Vagina (tissue), 2 donors: ENCODE measurements around the gene AADACL4. TPM values are rescaled to one million over a fixed set of nuclear protein-coding genes. Genes with fewer than 3 reads are reported as not detected.

Source experiments
- DNase-seq, 2 donors: peaks; one replicate each; pipeline ENCODE4 v3.0.0-alpha.2; 2017; ENCODE audit errors: extremely low spot score in 2 of 2
- H3K27ac ChIP-seq: fragments of 200-600 bp; sonication (generic); one replicate; pipeline ENCODE4 v1.5.1; 2019
- H3K27me3 ChIP-seq: fragments of 200-600 bp; sonication (generic); one replicate; pipeline ENCODE4 v1.5.1; 2019
- H3K36me3 ChIP-seq, 2 donors: fragments of 200-600 bp; sonication (generic); one replicate each; pipeline ENCODE4 v1.5.1; 2017 to 2019
- H3K4me1 ChIP-seq: fragments of 200-600 bp; sonication (generic); one replicate; pipeline ENCODE4 v1.5.1; 2019
- H3K4me3 ChIP-seq, 2 donors: fragments of 200-600 bp; sonication (generic); 1 replicate in 1 of 2; 2 replicates in 1 of 2; pipeline ENCODE4 v1.5.1; 2016 to 2019
- H3K9me3 ChIP-seq: fragments of 200-600 bp; sonication (generic); one replicate; pipeline ENCODE4 v1.5.1; 2019
- CTCF ChIP-seq, 3 experiments: fragments of 450-650 bp in 2 of 3; fragments of 200-600 bp in 1 of 3; sonication (generic) in 1 of 3; IDR thresholded peaks; one replicate each; pipeline ENCODE4 v1.5.1; 2017 to 2019; ENCODE audit warnings: antibody characterized with exemption in 3 of 3, mild to moderate bottlenecking in 2 of 3, moderate library complexity in 2 of 3
- POLR2A ChIP-seq, 2 donors: fragments of 450-650 bp; IDR thresholded peaks; one replicate each; pipeline ENCODE4 v1.6.1; 2017; ENCODE audit warnings: antibody characterized with exemption in 2 of 2, mild to moderate bottlenecking in 2 of 2, moderate library complexity in 2 of 2
- POLR2AphosphoS5 ChIP-seq, 2 donors: sonication (generic); formaldehyde crosslinking; IDR thresholded peaks; one replicate each; pipeline ENCODE4 v1.9.0; 2017; ENCODE audit warnings: antibody characterized with exemption in 2 of 2, mild to moderate bottlenecking in 2 of 2, low read depth in 1 of 2; ENCODE audit not compliant: insufficient read depth in 1 of 2
- intact Hi-C: fragments of 100-400 bp; cut with DNase I; formaldehyde crosslinking; loops from one replicate; pipeline ENCODE4 v1.15.1; 2023
- total RNA-seq: library from RNA; depleted of rRNA; stranded (reverse); fragments of >200 nt; gene quantifications from one replicate; pipeline ENCODE4 v1.2.3, GENCODE V29; 2016

Gene AADACL4
- total RNA-seq, 1 donor from 2014 or later, result not detected

GRCh38 chr1:12629985-12630760 lies 13.7 kb upstream of the AADACL4 start:
- Histone ChIP-seq H3K4me1 (no peaks in the 10 kb centered on the region), H3K9me3 (no peaks in the 10 kb centered on the region), H3K4me3 (no peak overlapping the region), H3K27ac (no peak overlapping the region), H3K36me3 (no peaks in the 10 kb centered on the region), H3K27me3 (no peaks in the 10 kb centered on the region)
- TF ChIP-seq CTCF (IDR thresholded peaks at IDR 0.05) (no peak), POLR2AphosphoS5 (IDR thresholded peaks at IDR 0.05; ENCODE audit: insufficient read depth in 1 of 2, low read depth in 1 of 2) (no peak), POLR2A (IDR thresholded peaks at IDR 0.05) (no peak)
- intact Hi-C loops, result no loop called here
- no peak for DNase-seq

- intact Hi-C loops, result no loop called here
- Histone ChIP-seq H3K27ac (no peak overlapping the region), H3K4me1 (no peaks in the 10 kb centered on the region), H3K36me3 (no peaks in the 10 kb centered on the region), H3K9me3 (no peaks in the 10 kb centered on the region), H3K27me3 (no peaks in the 10 kb centered on the region), H3K4me3 (no peak overlapping the region)
- DNase-seq, result no peak
- TF ChIP-seq CTCF (IDR thresholded peaks at IDR 0.05) (no peak), POLR2AphosphoS5 (IDR thresholded peaks at IDR 0.05; ENCODE audit: insufficient read depth in 1 of 2, low read depth in 1 of 2) (no peak), POLR2A (IDR thresholded peaks at IDR 0.05) (no peak)
These were observed 12.8 kb upstream of the AADACL4 start for GRCh38 chr1:12630946-12631530.

- intact Hi-C loops, result no loop called here
- Histone ChIP-seq H3K27ac (no peak overlapping the region), H3K4me3 (no peak overlapping the region), H3K27me3 (no peaks in the 10 kb centered on the region), H3K4me1 (no peaks in the 10 kb centered on the region), H3K9me3 (no peaks in the 10 kb centered on the region), H3K36me3 (no peaks in the 10 kb centered on the region)
- TF ChIP-seq POLR2A (IDR thresholded peaks at IDR 0.05) (no peak), POLR2AphosphoS5 (IDR thresholded peaks at IDR 0.05; ENCODE audit: insufficient read depth in 1 of 2, low read depth in 1 of 2) (no peak), CTCF (IDR thresholded peaks at IDR 0.05) (no peak)
- DNase-seq, result no peak
These were observed 12.3 kb upstream of the AADACL4 start for GRCh38 chr1:12631571-12631970.

- intact Hi-C loops, result no loop called here
- TF ChIP-seq POLR2A (IDR thresholded peaks at IDR 0.05) (no peak), POLR2AphosphoS5 (IDR thresholded peaks at IDR 0.05; ENCODE audit: insufficient read depth in 1 of 2, low read depth in 1 of 2) (no peak), CTCF (IDR thresholded peaks at IDR 0.05) (no peak)
These were observed 9.7 kb upstream of the AADACL4 start for GRCh38 chr1:12634156-12634555.

GRCh38 chr1:12634696-12635202 lies 9.1 kb upstream of the AADACL4 start:
- H3K36me3 ChIP-seq, result no peaks in the 10 kb centered on the region
- intact Hi-C loops, result no loop called here
- H3K4me1 ChIP-seq, result no peaks in the 10 kb centered on the region
- no peak for DNase-seq
- no peak overlapping the region for H3K4me3 ChIP-seq
- TF ChIP-seq CTCF (IDR thresholded peaks at IDR 0.05), result no peak
- no peak for TF ChIP-seq POLR2A (IDR thresholded peaks at IDR 0.05)
- no peak for TF ChIP-seq POLR2AphosphoS5 (IDR thresholded peaks at IDR 0.05; ENCODE audit: insufficient read depth in 1 of 2, low read depth in 1 of 2)
- H3K27me3 ChIP-seq, result no peaks in the 10 kb centered on the region
- no peak overlapping the region for H3K27ac ChIP-seq
- no peaks in the 10 kb centered on the region for H3K9me3 ChIP-seq

More at GRCh38 chr1:12634156-12634555, 9.7 kb upstream of the AADACL4 start:
- H3K4me3 ChIP-seq, result no peak overlapping the region
- H3K27ac ChIP-seq, result no peak overlapping the region
- no peaks in the 10 kb centered on the region for H3K4me1 ChIP-seq
- H3K27me3 ChIP-seq, result no peaks in the 10 kb centered on the region
- no peaks in the 10 kb centered on the region for H3K9me3 ChIP-seq
- no peak for DNase-seq
- H3K36me3 ChIP-seq, result no peaks in the 10 kb centered on the region
